Epithelial cell of umbilical artery (primary cell): ENCODE data around the gene DZIP1. TPM values are rescaled to one million over a fixed set of nuclear protein-coding genes. Genes with fewer than 3 reads are reported as not detected.

Source experiments
- total RNA-seq: library from RNA; depleted of rRNA; stranded (reverse); fragments of >200 nt; gene quantifications from 2 replicates; pipeline ENCODE4 v1.2.3, GENCODE V29; 2014

DZIP1 gene
- total RNA-seq, result 17.5 and 18.1 TPM in 2 replicates

GRCh38 chr13:95644601-95645052 lies at the start of gene DZIP1:
Gene DZIP1, minus strand, starts transcription at chr13:95644706. Its CDS starts 2,677 bp downstream, at chr13:95642029.

DNA sequence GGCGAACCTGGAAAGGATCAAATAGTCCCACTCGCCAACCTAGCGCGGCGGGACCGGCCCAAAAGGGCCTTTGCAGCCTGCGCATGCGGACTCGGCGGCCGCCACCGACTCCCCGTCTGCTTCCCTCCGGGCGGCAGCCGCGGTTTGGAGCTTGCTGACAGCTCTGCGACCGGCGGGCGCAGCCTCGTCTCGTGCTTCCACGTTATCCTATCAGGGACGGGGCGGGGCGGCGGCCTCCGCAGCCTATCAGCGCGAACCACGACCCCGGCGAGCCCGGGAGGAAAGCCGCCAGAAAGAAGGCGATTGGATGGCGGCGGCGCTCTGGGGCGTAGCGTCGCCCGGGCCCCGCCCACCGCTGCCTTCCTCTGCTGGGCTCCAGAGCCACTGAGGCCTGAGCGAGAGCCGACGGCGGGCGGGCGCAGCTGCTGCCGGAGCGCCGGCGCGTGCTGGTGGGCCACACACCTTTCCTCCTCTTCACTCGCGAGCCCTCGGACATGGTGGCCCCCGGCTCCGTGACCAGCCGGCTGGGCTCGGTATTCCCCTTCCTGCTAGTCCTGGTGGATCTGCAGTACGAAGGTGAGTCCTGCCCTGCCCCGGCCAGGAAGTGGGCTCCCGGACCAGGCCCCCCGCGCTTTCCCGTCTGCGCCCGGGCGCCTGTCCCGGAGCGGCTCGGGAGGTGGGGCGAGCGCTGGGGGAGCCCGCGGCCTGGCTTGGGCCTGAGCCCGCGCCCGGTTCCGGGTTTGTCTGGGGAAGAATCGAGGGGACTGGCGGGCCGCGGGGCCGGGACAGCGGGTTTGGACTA lies 32.5 kb upstream of the DZIP1 start, which contains the start of gene DNAJC3:
TSS of gene DNAJC3 (plus strand) at position 378 of the 802 bp plus-strand sequence. CDS start at position 495, 117 bp downstream.

DNA sequence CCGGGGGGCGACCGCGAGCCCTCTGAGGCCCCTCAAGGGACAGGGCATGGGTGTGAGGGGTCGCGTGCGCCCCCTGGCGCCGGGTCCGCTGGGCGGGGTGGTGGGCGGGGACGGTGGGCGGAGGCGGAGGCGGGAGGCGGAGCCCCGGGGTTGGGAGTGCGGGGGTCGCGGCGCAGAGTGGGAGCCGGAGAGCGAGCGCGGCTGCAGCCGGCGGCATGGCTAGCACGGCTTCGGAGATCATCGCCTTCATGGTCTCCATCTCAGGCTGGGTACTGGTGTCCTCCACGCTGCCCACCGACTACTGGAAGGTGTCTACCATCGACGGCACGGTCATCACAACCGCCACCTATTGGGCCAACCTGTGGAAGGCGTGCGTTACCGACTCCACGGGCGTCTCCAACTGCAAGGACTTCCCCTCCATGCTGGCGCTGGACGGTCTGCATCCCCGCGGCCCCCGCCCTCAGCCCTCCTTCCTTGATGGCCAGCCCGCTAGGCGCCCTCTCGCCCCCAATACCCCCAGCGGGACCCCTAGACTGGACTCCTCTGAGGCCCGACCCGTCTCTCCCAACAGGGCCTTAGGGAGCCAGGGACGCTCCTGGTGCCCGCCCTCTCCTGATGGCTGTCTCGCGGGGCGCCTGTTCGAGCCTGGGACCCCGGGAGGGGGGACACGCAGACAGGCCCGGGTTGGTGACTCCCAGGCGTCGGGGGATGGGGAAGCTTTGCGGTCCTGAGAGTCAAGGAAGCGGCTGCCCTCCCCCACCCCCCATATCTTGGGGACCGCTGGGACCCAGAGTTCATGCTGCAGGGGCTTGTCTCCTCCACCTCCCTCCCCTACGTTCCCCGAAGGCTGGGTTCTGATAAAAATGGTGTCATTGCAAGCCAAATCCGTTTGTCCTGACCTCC lies 91.7 kb downstream of the DZIP1 start, which contains the start of gene CLDN10:
TSS of gene CLDN10 (plus strand) at position 182 of the 903 bp plus-strand sequence. CDS start at position 216, 34 bp downstream.

Other genes starting within 250 kb of the DZIP1 start
- gene CLDN10, start 92.0 kb downstream of the DZIP1 start, total RNA-seq, result 2.9 and 4.4 TPM in 2 replicates
- gene DNAJC3, start 32.4 kb upstream of the DZIP1 start, total RNA-seq, result 79.6 and 85.9 TPM in 2 replicates